ENCODE results near the gene MAP3K5.

GRCh38 chr6:136524936-136525413, 267.3 kb downstream of the MAP3K5 start:
- TF ChIP-seq CTCF (IDR thresholded peaks at IDR 0.05) (no peak), POLR2AphosphoS5 (IDR thresholded peaks at IDR 0.05) (no peak)
